ENCODE results near the gene TEAD4.

DNA sequence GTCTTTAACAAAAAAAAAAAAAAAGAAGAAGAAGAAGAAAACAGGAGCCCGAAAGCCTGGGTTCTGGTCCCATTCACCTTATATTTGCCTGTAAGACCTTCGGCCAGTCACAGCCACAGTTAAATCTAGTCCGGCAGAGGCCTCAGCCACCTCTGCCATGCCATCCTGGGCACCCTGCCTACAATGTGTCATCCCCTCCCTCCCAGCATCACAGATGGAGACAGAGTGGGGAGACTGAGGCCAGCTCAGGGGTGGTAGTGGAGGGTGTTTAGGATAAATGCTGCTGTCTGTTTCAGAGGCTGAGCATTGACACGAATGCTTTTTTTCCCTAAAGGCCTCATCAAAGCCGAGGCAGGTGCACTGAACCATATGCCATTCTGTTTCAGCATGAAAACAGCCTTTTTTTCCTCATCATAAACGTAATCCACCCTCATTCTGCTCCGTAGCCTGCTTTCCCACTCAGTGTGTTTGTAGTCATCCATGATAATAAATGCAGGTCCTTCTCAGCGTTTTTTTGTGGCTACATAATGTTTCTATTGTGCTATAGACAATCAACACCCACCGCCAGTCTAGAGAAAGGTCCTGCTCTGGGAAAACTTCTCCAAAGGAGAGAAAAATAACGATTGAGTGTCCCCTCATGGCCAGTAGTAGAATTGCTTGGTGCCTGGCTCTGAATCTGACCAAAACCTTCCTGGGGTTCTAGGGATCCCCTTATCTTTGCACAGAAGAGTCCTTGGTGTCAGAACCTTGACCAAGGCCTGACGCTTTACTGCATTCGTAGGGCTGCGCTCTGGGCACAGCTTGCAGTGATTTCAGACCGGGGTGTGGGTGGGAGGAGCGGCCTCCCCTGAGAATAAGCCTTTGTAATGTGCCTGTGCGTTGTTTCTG is 76.9 kb downstream of the TEAD4 start:
- no peak for TF ChIP-seq CTCF (IDR thresholded peaks at IDR 0.05)
- no peak for TF ChIP-seq POLR2A (IDR thresholded peaks at IDR 0.05)
